Activated T-helper 17 cell treated with anti-CD3 and anti-CD28 coated beads, Interleukin-2, amount 50 U/mL, for 72 hours (primary cell): ENCODE measurements around the gene CCDC170. TPM values are rescaled to one million over a fixed set of nuclear protein-coding genes. Genes with fewer than 3 reads are reported as not detected.

Experiments used
- ATAC-seq: fragments of 150-1000 bp; cut with Tn5 transposase; replicated peaks from 2 replicates; pipeline ENCODE4 v1.10.0; 2021; ENCODE audit warnings: mild to moderate bottlenecking, moderate library complexity
- H3K27ac Mint-ChIP-seq: one replicate; pipeline ENCODE4 v1.8.0; 2022; ENCODE audit warnings: mixed read lengths
- H3K27me3 Mint-ChIP-seq: one replicate; pipeline ENCODE4 v1.8.0; 2022; ENCODE audit warnings: mixed read lengths
- H3K36me3 Mint-ChIP-seq: one replicate; pipeline ENCODE4 v1.8.0; 2022; ENCODE audit warnings: low read depth, mild to moderate bottlenecking, mixed read lengths
- H3K4me1 Mint-ChIP-seq: one replicate; pipeline ENCODE4 v1.8.0; 2022; ENCODE audit warnings: mixed read lengths
- H3K4me3 Mint-ChIP-seq: one replicate; pipeline ENCODE4 v1.8.0; 2022; ENCODE audit warnings: mild to moderate bottlenecking, mixed read lengths
- H3K9me3 Mint-ChIP-seq: one replicate; pipeline ENCODE4 v1.8.0; 2022; ENCODE audit warnings: mixed read lengths
- total RNA-seq, 2 donors: library from RNA; stranded (reverse); gene quantifications; one replicate each; pipeline ENCODE4 v1.2.3, GENCODE V29; 2022

CCDC170 gene
- total RNA-seq, 2 donors from 2014 or later, result not detected

- no peak overlapping the region for H3K27ac Mint-ChIP-seq
- H3K36me3 Mint-ChIP-seq, result no peaks in the 10 kb centered on the region
- ATAC-seq, result no peak
- H3K9me3 Mint-ChIP-seq, result peaks cover 8% of the 10 kb centered on the region
- peaks cover 18% of the 10 kb centered on the region for H3K27me3 Mint-ChIP-seq
- H3K4me1 Mint-ChIP-seq, result no peaks in the 10 kb centered on the region
- no peak overlapping the region for H3K4me3 Mint-ChIP-seq
These were observed 162.6 kb downstream of the CCDC170 start for GRCh38 chr6:151656392-151656791.

DNA sequence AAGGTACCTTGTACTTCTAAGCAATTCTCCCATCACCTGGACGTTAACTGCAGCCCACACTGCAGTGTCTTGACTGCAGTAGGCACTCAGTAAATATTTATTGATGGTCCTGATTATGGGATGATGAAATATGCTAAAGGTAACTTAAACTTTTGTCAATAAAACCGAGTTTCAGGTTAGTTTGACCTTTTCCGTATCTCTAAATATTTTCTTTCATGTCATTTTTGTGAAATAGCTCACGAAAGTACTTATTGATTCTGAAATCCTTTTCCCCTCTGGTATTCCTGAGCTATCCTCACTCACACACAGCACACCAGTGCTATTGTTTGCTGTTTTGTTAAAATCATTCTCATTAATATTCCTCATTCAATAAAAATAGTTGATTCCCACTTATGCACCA lies 164.3 kb downstream of the CCDC170 start:
- Mint-ChIP-seq H3K27ac (no peak overlapping the region), H3K4me1 (no peaks in the 10 kb centered on the region), H3K27me3 (peaks cover 18% of the 10 kb centered on the region), H3K9me3 (peaks cover 8% of the 10 kb centered on the region), H3K36me3 (no peaks in the 10 kb centered on the region), H3K4me3 (no peak overlapping the region)
- ATAC-seq, result no peak

DNA sequence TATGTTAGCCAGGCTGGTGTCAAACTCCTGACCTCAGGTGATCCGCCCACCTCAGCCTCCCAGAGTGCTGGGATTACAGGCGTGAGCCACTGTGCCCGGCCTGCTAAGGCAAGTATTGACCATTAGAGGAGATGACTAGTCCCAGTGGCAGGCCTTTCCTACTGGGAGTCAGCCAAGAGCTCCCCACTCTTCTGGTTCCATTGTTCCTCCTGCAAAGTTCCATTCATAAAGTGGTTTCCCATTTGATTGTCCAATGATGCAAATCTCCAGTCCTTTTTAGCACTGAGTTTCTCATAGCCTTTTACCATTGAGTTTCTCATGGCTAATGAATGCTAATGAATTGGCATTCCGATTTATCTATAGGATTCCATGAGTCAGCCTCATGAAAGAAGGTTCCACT lies 165.4 kb downstream of the CCDC170 start:
- H3K27me3 Mint-ChIP-seq, result peaks cover 18% of the 10 kb centered on the region
- H3K4me3 Mint-ChIP-seq, result no peak overlapping the region
- no peak for ATAC-seq
- peaks cover 8% of the 10 kb centered on the region for H3K9me3 Mint-ChIP-seq
- H3K4me1 Mint-ChIP-seq, result no peaks in the 10 kb centered on the region
- H3K36me3 Mint-ChIP-seq, result no peaks in the 10 kb centered on the region
- no peak overlapping the region for H3K27ac Mint-ChIP-seq

DNA sequence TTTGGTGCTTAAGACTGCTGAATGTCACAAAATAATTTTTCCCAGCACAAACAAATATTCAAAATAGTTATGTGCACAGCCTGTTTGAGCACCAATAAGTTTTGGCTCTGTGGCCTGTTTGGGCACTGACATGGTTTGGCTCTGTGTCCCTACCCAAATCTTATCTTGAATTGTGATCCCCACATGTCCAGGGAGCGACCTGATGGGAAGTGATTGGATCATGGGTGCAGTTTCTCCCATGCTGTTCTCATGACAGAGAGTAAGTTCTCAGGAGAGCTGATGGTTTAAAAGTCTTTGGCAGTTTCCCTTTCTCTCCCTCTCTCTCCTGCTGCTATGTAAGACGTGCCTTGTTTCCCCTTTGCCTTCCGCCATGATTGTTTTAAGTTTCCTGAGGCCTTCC lies 167.7 kb downstream of the CCDC170 start:
- no peaks in the 10 kb centered on the region for H3K9me3 Mint-ChIP-seq
- ATAC-seq, result no peak
- no peaks in the 10 kb centered on the region for H3K36me3 Mint-ChIP-seq
- H3K4me1 Mint-ChIP-seq, result no peaks in the 10 kb centered on the region
- H3K27ac Mint-ChIP-seq, result no peak overlapping the region
- no peak overlapping the region for H3K4me3 Mint-ChIP-seq
- H3K27me3 Mint-ChIP-seq, result peaks cover 17% of the 10 kb centered on the region

DNA sequence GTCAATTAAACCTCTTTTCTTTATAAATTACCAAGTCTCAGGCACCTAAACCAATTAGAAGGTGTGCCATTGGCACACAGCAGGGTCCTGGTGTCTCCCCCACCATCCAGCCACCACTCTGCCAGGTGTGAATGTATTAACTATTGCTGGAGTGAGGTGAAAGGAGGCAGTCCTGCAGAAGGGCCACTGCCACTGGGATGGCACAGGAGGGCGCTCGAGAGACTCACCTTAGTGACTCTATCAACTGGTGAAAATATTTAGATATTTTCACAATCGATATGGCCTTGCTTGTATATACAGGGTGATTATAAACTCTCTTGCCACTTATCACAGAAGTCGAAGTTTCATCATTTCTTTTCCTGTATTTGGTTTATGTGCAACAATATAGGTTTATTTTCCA lies 168.1 kb downstream of the CCDC170 start:
- no peak for ATAC-seq
- H3K27ac Mint-ChIP-seq, result no peak overlapping the region
- H3K4me1 Mint-ChIP-seq, result no peaks in the 10 kb centered on the region
- H3K4me3 Mint-ChIP-seq, result no peak overlapping the region
- peaks cover 21% of the 10 kb centered on the region for H3K27me3 Mint-ChIP-seq
- H3K9me3 Mint-ChIP-seq, result no peaks in the 10 kb centered on the region
- H3K36me3 Mint-ChIP-seq, result no peaks in the 10 kb centered on the region

DNA sequence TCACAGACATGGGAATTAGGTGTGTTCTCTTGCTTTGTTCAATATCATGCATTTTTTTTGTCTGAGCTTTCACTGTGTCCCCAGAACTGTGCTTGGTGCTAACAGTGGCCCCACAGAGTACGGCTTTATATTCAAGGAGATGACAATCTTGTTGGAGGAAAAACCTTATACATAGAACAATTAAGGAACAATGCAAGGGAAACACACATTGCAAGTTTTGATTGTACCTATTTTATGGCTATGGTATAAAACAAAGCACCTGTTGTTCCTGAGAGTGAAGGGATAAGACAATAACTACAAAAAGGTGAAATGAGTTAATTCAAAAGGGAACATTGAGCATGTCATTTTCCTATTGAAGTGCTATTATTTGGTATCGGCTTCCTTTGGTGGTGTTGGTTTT lies 169.7 kb downstream of the CCDC170 start:
- Mint-ChIP-seq H3K4me3 (no peak overlapping the region), H3K36me3 (no peaks in the 10 kb centered on the region), H3K27ac (no peak overlapping the region), H3K27me3 (peaks cover 28% of the 10 kb centered on the region), H3K9me3 (no peaks in the 10 kb centered on the region), H3K4me1 (no peaks in the 10 kb centered on the region)
- ATAC-seq, result no peak

DNA sequence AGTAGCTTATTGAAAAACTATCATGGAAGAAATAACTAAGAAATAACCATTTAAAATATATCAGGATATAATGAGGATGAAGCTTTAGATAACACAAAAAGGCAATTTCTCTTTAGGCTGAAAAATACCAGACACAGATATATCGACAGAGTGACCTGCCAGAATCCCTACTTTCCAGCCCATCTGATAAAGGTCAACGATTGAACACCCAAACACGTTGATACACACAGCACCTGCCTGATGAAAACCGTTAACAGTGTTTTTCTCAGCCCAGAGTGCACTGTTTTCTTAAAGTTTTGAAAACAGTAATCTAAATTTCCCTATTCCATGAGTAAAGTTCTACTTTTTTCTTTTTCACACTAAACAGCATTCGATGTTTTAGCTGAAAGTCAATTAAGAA lies 170.6 kb downstream of the CCDC170 start:
- H3K4me1 Mint-ChIP-seq, result no peaks in the 10 kb centered on the region
- no peak overlapping the region for H3K4me3 Mint-ChIP-seq
- H3K36me3 Mint-ChIP-seq, result no peaks in the 10 kb centered on the region
- peaks cover 31% of the 10 kb centered on the region for H3K27me3 Mint-ChIP-seq
- H3K27ac Mint-ChIP-seq, result no peak overlapping the region
- no peaks in the 10 kb centered on the region for H3K9me3 Mint-ChIP-seq
- no peak for ATAC-seq

DNA sequence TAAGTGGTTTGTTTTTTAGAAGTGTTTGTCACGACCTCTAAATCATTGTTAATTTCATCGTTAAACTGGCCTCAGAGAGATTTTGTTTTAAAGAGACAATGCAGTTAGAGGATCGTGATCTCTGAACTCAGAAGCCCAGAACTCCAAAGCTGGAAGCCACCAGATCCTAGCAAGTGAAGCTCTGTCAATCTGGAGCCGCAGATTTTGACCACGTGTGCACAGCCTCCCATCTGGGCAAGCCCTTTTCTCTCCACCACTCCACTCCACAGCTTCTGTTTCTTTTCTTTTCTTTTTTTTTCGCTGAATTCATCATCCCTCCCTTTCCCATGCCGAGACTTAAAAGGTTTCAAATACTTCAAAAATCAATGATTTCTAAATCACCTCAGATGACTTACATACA lies 171.5 kb downstream of the CCDC170 start:
- Mint-ChIP-seq H3K9me3 (no peaks in the 10 kb centered on the region), H3K36me3 (no peaks in the 10 kb centered on the region), H3K4me3 (no peak overlapping the region), H3K4me1 (no peaks in the 10 kb centered on the region), H3K27ac (no peak overlapping the region), H3K27me3 (peaks cover 24% of the 10 kb centered on the region)
- ATAC-seq, result no peak

DNA sequence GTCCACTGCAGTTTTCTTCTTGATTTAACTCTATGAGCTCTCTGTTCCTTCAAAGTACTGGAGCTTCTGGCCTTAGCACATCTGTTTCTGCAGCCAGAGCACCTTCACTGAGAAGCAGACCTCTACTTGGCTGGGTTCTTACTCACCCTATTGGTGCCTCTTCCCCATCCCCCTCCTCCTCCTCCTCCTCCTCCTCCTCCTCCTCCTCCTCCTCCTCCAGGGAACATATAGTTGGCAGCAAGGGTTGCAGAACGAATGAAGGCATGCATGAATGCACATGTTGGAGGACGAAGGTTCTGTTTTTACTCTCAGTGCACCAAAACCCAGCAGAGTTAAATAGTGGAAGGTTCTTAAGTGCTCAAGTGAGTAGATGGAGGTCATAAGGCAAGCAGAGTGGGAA lies 172.7 kb downstream of the CCDC170 start:
- H3K4me1 Mint-ChIP-seq, result no peaks in the 10 kb centered on the region
- H3K27ac Mint-ChIP-seq, result no peak overlapping the region
- no peaks in the 10 kb centered on the region for H3K36me3 Mint-ChIP-seq
- no peaks in the 10 kb centered on the region for H3K9me3 Mint-ChIP-seq
- peaks cover 26% of the 10 kb centered on the region for H3K27me3 Mint-ChIP-seq
- H3K4me3 Mint-ChIP-seq, result no peak overlapping the region
- ATAC-seq, result no peak

- Mint-ChIP-seq H3K4me1 (no peaks in the 10 kb centered on the region), H3K4me3 (no peak overlapping the region), H3K9me3 (no peaks in the 10 kb centered on the region), H3K27ac (no peak overlapping the region), H3K27me3 (peaks cover 20% of the 10 kb centered on the region), H3K36me3 (no peaks in the 10 kb centered on the region)
- ATAC-seq, result no peak
These were observed 175.4 kb downstream of the CCDC170 start for GRCh38 chr6:151669208-151669560.

DNA sequence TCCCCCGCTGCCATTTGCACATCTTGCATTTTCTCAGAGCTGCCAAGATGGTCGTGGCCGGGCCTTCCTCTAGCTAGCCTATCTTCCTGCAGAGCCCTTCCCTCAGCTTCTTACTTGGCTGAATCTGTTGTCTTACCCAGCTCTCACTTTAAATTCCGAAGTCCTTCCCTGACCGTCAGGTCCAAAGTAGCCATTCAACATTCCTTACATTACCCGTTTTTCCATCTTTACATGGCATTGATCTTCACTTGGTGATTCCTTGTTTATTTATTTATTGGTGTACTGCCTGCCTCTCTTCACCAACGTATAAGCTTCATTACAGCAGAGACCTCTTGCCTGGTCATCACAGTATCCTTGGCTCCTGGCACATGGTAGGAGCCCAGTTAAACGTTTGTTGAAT lies 176.3 kb downstream of the CCDC170 start:
- Mint-ChIP-seq H3K4me3 (no peak overlapping the region), H3K27me3 (peaks cover 20% of the 10 kb centered on the region), H3K9me3 (no peaks in the 10 kb centered on the region), H3K4me1 (no peaks in the 10 kb centered on the region), H3K27ac (no peak overlapping the region), H3K36me3 (no peaks in the 10 kb centered on the region)
- no peak for ATAC-seq

Other genes starting within 250 kb of the CCDC170 start
- gene ZBTB2, start 102.5 kb upstream of the CCDC170 start, total RNA-seq, result 10 to 100 TPM; 12.9 to 19.0 TPM
- 10 to 100 TPM; 22.2 to 23.9 TPM for gene RMND1, start 41.9 kb upstream of the CCDC170 start, total RNA-seq